ENCODE data around the gene ADPRS.

DNA sequence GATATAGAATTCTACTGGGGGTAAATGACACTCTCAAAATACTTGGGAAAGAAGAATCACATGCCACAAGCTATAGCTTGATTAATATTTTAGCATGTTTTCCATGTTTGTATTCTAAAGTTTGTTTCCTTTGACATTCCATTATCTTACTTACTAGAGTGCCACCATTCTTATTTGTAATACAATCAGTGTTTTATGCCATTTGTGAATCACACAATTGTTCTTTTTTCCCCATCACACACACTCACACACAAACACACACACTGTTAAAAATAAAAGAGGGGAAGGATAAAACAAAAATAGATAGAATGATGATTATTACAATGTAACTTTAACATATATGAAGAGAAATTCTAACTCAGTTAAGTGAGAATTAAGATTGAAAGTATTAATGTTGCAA is 20.8 kb upstream of the ADPRS start:
- no peak for TF ChIP-seq EZH2phosphoT487 (IDR thresholded peaks at IDR 0.05; ENCODE audit: borderline replicate concordance, low read length)
- TF ChIP-seq, protein P1, sequence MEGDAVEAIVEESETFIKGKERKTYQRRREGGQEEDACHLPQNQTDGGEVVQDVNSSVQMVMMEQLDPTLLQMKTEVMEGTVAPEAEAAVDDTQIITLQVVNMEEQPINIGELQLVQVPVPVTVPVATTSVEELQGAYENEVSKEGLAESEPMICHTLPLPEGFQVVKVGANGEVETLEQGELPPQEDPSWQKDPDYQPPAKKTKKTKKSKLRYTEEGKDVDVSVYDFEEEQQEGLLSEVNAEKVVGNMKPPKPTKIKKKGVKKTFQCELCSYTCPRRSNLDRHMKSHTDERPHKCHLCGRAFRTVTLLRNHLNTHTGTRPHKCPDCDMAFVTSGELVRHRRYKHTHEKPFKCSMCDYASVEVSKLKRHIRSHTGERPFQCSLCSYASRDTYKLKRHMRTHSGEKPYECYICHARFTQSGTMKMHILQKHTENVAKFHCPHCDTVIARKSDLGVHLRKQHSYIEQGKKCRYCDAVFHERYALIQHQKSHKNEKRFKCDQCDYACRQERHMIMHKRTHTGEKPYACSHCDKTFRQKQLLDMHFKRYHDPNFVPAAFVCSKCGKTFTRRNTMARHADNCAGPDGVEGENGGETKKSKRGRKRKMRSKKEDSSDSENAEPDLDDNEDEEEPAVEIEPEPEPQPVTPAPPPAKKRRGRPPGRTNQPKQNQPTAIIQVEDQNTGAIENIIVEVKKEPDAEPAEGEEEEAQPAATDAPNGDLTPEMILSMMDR (conservative IDR thresholded peaks at IDR 0.05; ENCODE audit: low read depth, low read length): no peak

All from PC-3 (cell line).